Measurements from ENCODE around the gene ATP11B.

Gene ATP11B

GRCh38 chr3:182889948-182890629, 96.8 kb downstream of the ATP11B start:
- no peak for TF ChIP-seq ZNF704 (tag by site-specific recombination; IDR thresholded peaks at IDR 0.05)
- peaks cover 0 to 40% of the 10 kb centered on the region in 2 experiments; a peak in 2 of 3 replicates for H3K36me3 ChIP-seq (ENCODE audit: control insufficient read depth in 2 of 2, insufficient read depth in 1 of 2, low read length in 2 of 2)
- no peak overlapping the region for H3K4me3 ChIP-seq (ENCODE audit: low read depth, low read length)
- H3K27ac ChIP-seq (ENCODE audit: extremely low read depth, low read depth, low read length), result no peak overlapping the region
- H3K4me1 ChIP-seq (ENCODE audit: control insufficient read depth, insufficient read depth, low read length), result no peaks in the 10 kb centered on the region
- CTCF ChIA-PET, result interaction anchor here (0.6 kb wide), 2 partner anchors 26 to 228 kb away, joined by 3 to 6 read pairs; no protein-coding TSS in a partner anchor
- no peaks in the 10 kb centered on the region for H3K9me3 ChIP-seq (ENCODE audit: control insufficient read depth, insufficient read depth, low read depth, low read length)
- POLR2A ChIA-PET, result no interaction called here

- TF ChIP-seq ZNF664 (tag by site-specific recombination; IDR thresholded peaks at IDR 0.05), result no peak
- TF ChIP-seq ZNF670 (tag by site-specific recombination; IDR thresholded peaks at IDR 0.05; ENCODE audit: low read depth), result no peak
- no peak for TF ChIP-seq ZNF2 (tag by site-specific recombination; IDR thresholded peaks at IDR 0.05)
- no peak for TF ChIP-seq ZNF830 (tag by site-specific recombination; IDR thresholded peaks at IDR 0.05; ENCODE audit: low read depth)
- no peak for TF ChIP-seq ZNF558 (tag by site-specific recombination; IDR thresholded peaks at IDR 0.05)
- TF ChIP-seq ZNF366 (tag by site-specific recombination; conservative IDR thresholded peaks at IDR 0.05), result no peak
- TF ChIP-seq ZSCAN23 (tag by site-specific recombination; IDR thresholded peaks at IDR 0.05), result no peak
- no peak for TF ChIP-seq ZNF280C (tag by site-specific recombination; IDR thresholded peaks at IDR 0.05)
- no peak for TF ChIP-seq ZNF549 (tag by site-specific recombination; IDR thresholded peaks at IDR 0.05)
- TF ChIP-seq ZNF792 (tag by site-specific recombination; IDR thresholded peaks at IDR 0.05), result no peak
- TF ChIP-seq ZNF560 (tag by site-specific recombination; IDR thresholded peaks at IDR 0.05; ENCODE audit: borderline replicate concordance), result no peak
- no peak for TF ChIP-seq RBAK (tag by site-specific recombination; IDR thresholded peaks at IDR 0.05)
- TF ChIP-seq ZNF843 (tag by site-specific recombination; IDR thresholded peaks at IDR 0.05), result no peak
- no peak overlapping the region for H3K27ac ChIP-seq (ENCODE audit: extremely low read depth, low read depth, low read length)
- H3K4me3 ChIP-seq (ENCODE audit: low read depth, low read length), result no peak overlapping the region
- peaks cover 0 to 40% of the 10 kb centered on the region in 2 experiments; a peak in 2 of 3 replicates for H3K36me3 ChIP-seq (ENCODE audit: control insufficient read depth in 2 of 2, insufficient read depth in 1 of 2, low read length in 2 of 2)
- CTCF ChIA-PET, result no interaction called here
- H3K9me3 ChIP-seq (ENCODE audit: control insufficient read depth, insufficient read depth, low read depth, low read length), result no peaks in the 10 kb centered on the region
- POLR2A ChIA-PET, result no interaction called here
- no peaks in the 10 kb centered on the region for H3K4me1 ChIP-seq (ENCODE audit: control insufficient read depth, insufficient read depth, low read length)
Measured at GRCh38 chr3:182891364-182891763, 98.1 kb downstream of the ATP11B start.

- no peak overlapping the region for H3K4me3 ChIP-seq (ENCODE audit: low read depth, low read length)
- H3K36me3 ChIP-seq (ENCODE audit: control insufficient read depth in 2 of 2, insufficient read depth in 1 of 2, low read length in 2 of 2), result peaks cover 0 to 36% of the 10 kb centered on the region in 2 experiments
- POLR2A ChIA-PET, result no interaction called here
- no peaks in the 10 kb centered on the region for H3K9me3 ChIP-seq (ENCODE audit: control insufficient read depth, insufficient read depth, low read depth, low read length)
- no peak overlapping the region for H3K27ac ChIP-seq (ENCODE audit: extremely low read depth, low read depth, low read length)
- H3K4me1 ChIP-seq (ENCODE audit: control insufficient read depth, insufficient read depth, low read length), result no peaks in the 10 kb centered on the region
- CTCF ChIA-PET, result no interaction called here
- no peak for TF ChIP-seq ZSCAN16 (tag by site-specific recombination; IDR thresholded peaks at IDR 0.05)
- TF ChIP-seq ZNF707 (tag by site-specific recombination; IDR thresholded peaks at IDR 0.05), result no peak
- no peak for TF ChIP-seq KLF17 (tag by site-specific recombination; IDR thresholded peaks at IDR 0.05)
- no peak for TF ChIP-seq ZBTB17 (tag by site-specific recombination; IDR thresholded peaks at IDR 0.05)
- no peak for TF ChIP-seq ZBTB7A (tag by site-specific recombination; IDR thresholded peaks at IDR 0.05; ENCODE audit: low read depth)
- no peak for TF ChIP-seq ZNF138 (tag by site-specific recombination; IDR thresholded peaks at IDR 0.05; ENCODE audit: borderline replicate concordance)
- no peak for TF ChIP-seq PRDM6 (tag by site-specific recombination; IDR thresholded peaks at IDR 0.05)
Measured at GRCh38 chr3:182892226-182892625, 98.9 kb downstream of the ATP11B start.

All from HEK293 (cell line).